Omental fat pad (tissue), 4 donors: ENCODE results near the gene CAPN12. TPM values are rescaled to one million over a fixed set of nuclear protein-coding genes. Genes with fewer than 3 reads are reported as not detected.

Source experiments
- ATAC-seq: fragments of 150-250 bp; one replicate; pipeline ENCODE4 v1.9.1; 2016; ENCODE audit warnings: mild to moderate bottlenecking, moderate library complexity; ENCODE audit not compliant: low FRiP score
- DNase-seq: peaks from one replicate; pipeline ENCODE4 v3.0.0-alpha.2; 2019; ENCODE audit warnings: low spot score
- CTCF ChIP-seq, 3 donors: fragments of 450-650 bp; IDR thresholded peaks; one replicate each; pipeline ENCODE4 v1.5.1; 2016 to 2017; ENCODE audit warnings: antibody characterized with exemption in 3 of 3, mild to moderate bottlenecking in 3 of 3, moderate library complexity in 2 of 3
- total RNA-seq, 4 donors: library from RNA; depleted of rRNA; stranded (reverse); fragments of >200 nt; gene quantifications; one replicate each; pipeline ENCODE4 v1.1.0, GENCODE V29; 2016

The CAPN12 gene
- total RNA-seq, 4 donors from 2014 or later = 1.0 to 2.5 (median 1.4) TPM

- TF ChIP-seq CTCF (IDR thresholded peaks at IDR 0.05) = no peak
- ATAC-seq (no peak), DNase-seq (no peak)
Measured at GRCh38 chr19:38742906-38743305, 1.4 kb downstream of the CAPN12 start.

GRCh38 chr19:38742296-38742695 lies 2.0 kb downstream of the CAPN12 start:
- TF ChIP-seq CTCF (IDR thresholded peaks at IDR 0.05) = no peak
- no peak for ATAC-seq
- no peak for DNase-seq

GRCh38 chr19:38741670-38742069 lies 2.6 kb downstream of the CAPN12 start:
- DNase-seq (no peak), ATAC-seq (no peak)
- no peak for TF ChIP-seq CTCF (IDR thresholded peaks at IDR 0.05)

GRCh38 chr19:38740932-38741331 lies 3.3 kb downstream of the CAPN12 start:
- no peak for TF ChIP-seq CTCF (IDR thresholded peaks at IDR 0.05)
- ATAC-seq (no peak), DNase-seq (no peak)

GRCh38 chr19:38740257-38740592 lies 4.0 kb downstream of the CAPN12 start:
- DNase-seq (no peak), ATAC-seq (no peak)
- TF ChIP-seq CTCF (IDR thresholded peaks at IDR 0.05) = no peak

- ATAC-seq (no peak), DNase-seq (no peak)
- no peak for TF ChIP-seq CTCF (IDR thresholded peaks at IDR 0.05)
Measured at GRCh38 chr19:38739440-38740256, 4.6 kb downstream of the CAPN12 start.
